SK-N-SH treated with all-trans-retinoic acid at 6 μM for 48 hours (cell line): ENCODE measurements around the gene LIPH.

ENCODE experiments used
- ATAC-seq: fragments of 200-7000 bp; cut with Tn5 transposase; 3 replicates; pipeline ENCODE4 v1.9.1; 2020; ENCODE audit warnings: mild to moderate bottlenecking, moderate library complexity
- ARNTL ChIP-seq: fragments of 450-650 bp; formaldehyde crosslinking; IDR thresholded peaks from 2 replicates; pipeline ENCODE4 v1.5.0; 2020; ENCODE audit warnings: low read depth, mild to moderate bottlenecking, moderate library complexity, borderline replicate concordance
- BACH2 ChIP-seq: fragments of 250-450 bp; sonication (Bioruptor Pico); IDR thresholded peaks from 2 replicates; pipeline ENCODE4 v1.9.0; 2021; ENCODE audit warnings: mild to moderate bottlenecking, borderline replicate concordance
- CSDC2 ChIP-seq: fragments of 250-450 bp; sonication (Bioruptor Pico); IDR thresholded peaks from 2 replicates; pipeline ENCODE4 v1.5.0; 2020; ENCODE audit warnings: mild to moderate bottlenecking, moderate library complexity
- CSRNP3 ChIP-seq: fragments of 250-450 bp; sonication (Bioruptor Pico); IDR thresholded peaks from 2 replicates; pipeline ENCODE4 v1.5.1; 2021; ENCODE audit warnings: mild to moderate bottlenecking, moderate library complexity
- ESRRG ChIP-seq: fragments of 250-450 bp; sonication (Bioruptor Pico); IDR thresholded peaks from 2 replicates; pipeline ENCODE4 v1.6.1; 2021; ENCODE audit warnings: mild to moderate bottlenecking
- GLIS3 ChIP-seq: fragments of 250-450 bp; sonication (Bioruptor Pico); IDR thresholded peaks from 2 replicates; pipeline ENCODE4 v1.5.0; 2020; ENCODE audit warnings: mild to moderate bottlenecking, moderate library complexity
- ISL1 ChIP-seq: fragments of 250-450 bp; sonication (Bioruptor Pico); IDR thresholded peaks from 2 replicates; pipeline ENCODE4 v2.1.2; 2022; ENCODE audit warnings: mild to moderate bottlenecking, moderate library complexity
- OSR1 ChIP-seq: fragments of 250-450 bp; sonication (Bioruptor Pico); IDR thresholded peaks from 2 replicates; pipeline ENCODE4 v1.8.0; 2022; ENCODE audit warnings: moderate library complexity, mild to moderate bottlenecking, inconsistent platforms
- PATZ1 ChIP-seq: fragments of 250-450 bp; sonication (Bioruptor Pico); IDR thresholded peaks from 2 replicates; pipeline ENCODE4 v1.8.0; 2020; ENCODE audit warnings: mild to moderate bottlenecking, moderate library complexity, borderline replicate concordance
- POU6F1 ChIP-seq: fragments of 250-450 bp; sonication (Bioruptor Pico); IDR thresholded peaks from 2 replicates; pipeline ENCODE4 v1.8.0; 2021; ENCODE audit warnings: low read depth, mild to moderate bottlenecking, moderate library complexity, borderline replicate concordance
- PPARA ChIP-seq: fragments of 250-450 bp; sonication (Bioruptor Pico); IDR thresholded peaks from 2 replicates; pipeline ENCODE4 v1.5.0; 2020; ENCODE audit warnings: mild to moderate bottlenecking, borderline replicate concordance
- SNAI2 ChIP-seq: fragments of 250-450 bp; sonication (Bioruptor Pico); IDR thresholded peaks from 2 replicates; pipeline ENCODE4 v1.5.0; 2020; ENCODE audit warnings: mild to moderate bottlenecking, moderate library complexity
- TCF4 ChIP-seq: fragments of 250-450 bp; sonication (Bioruptor Pico); IDR thresholded peaks from 2 replicates; pipeline ENCODE4 v1.8.0; 2021; ENCODE audit warnings: mild to moderate bottlenecking, moderate library complexity, borderline replicate concordance
- TOX ChIP-seq: fragments of 250-450 bp; sonication (Bioruptor Pico); IDR thresholded peaks from 2 replicates; pipeline ENCODE4 v1.8.0; 2021; ENCODE audit warnings: mild to moderate bottlenecking, moderate library complexity, borderline replicate concordance
- TSHZ2 ChIP-seq: fragments of 250-450 bp; sonication (Bioruptor Pico); IDR thresholded peaks from 2 replicates; pipeline ENCODE4 v1.5.0; 2020; ENCODE audit warnings: mild to moderate bottlenecking, moderate library complexity
- ZC3H10 ChIP-seq: fragments of 250-450 bp; sonication (Bioruptor Pico); IDR thresholded peaks from 2 replicates; pipeline ENCODE4 v1.5.1; 2021; ENCODE audit warnings: mild to moderate bottlenecking, moderate library complexity
- ZFP3 ChIP-seq: fragments of 250-450 bp; sonication (Bioruptor Pico); IDR thresholded peaks from 2 replicates; pipeline ENCODE4 v1.5.0; 2020; ENCODE audit warnings: mild to moderate bottlenecking, moderate library complexity
- ZNF565 ChIP-seq: fragments of 450-650 bp; formaldehyde crosslinking; conservative IDR thresholded peaks from 2 replicates; pipeline ENCODE4 v1.5.0; 2020; ENCODE audit warnings: low read depth, mild to moderate bottlenecking, moderate library complexity
- ZNF70 ChIP-seq: fragments of 450-650 bp; formaldehyde crosslinking; IDR thresholded peaks from 2 replicates; pipeline ENCODE4 v1.5.0; 2020; ENCODE audit warnings: mild to moderate bottlenecking, moderate library complexity
- ZNF8 ChIP-seq: fragments of 450-650 bp; formaldehyde crosslinking; IDR thresholded peaks from 2 replicates; pipeline ENCODE4 v1.5.0; 2020; ENCODE audit warnings: mild to moderate bottlenecking, moderate library complexity

LIPH gene

GRCh38 chr3:185561958-185562357 lies 9.6 kb upstream of the LIPH start (continued):
- no peak for TF ChIP-seq CSRNP3 (CRISPR knock-in tag)
- TF ChIP-seq, all 23 proteins: peak for 0

- no peak for TF ChIP-seq ZNF70 (CRISPR knock-in tag)
- TF ChIP-seq TSHZ2 (CRISPR knock-in tag) = no peak
- no peak for TF ChIP-seq TCF4 (CRISPR knock-in tag)
- TF ChIP-seq ZC3H10 = no peak
- TF ChIP-seq ZNF565 (CRISPR knock-in tag) = no peak
- TF ChIP-seq ISL1 (CRISPR knock-in tag) = no peak
- TF ChIP-seq OSR1 = no peak
- TF ChIP-seq PPARA (CRISPR knock-in tag) = no peak
- no peak for TF ChIP-seq ZNF8
- no peak for TF ChIP-seq ZFP3 (CRISPR knock-in tag)
- no peak for TF ChIP-seq SNAI2
- TF ChIP-seq ARNTL (CRISPR knock-in tag) = no peak
- TF ChIP-seq BACH2 = no peak
- TF ChIP-seq CSDC2 = no peak
- no peak for TF ChIP-seq GLIS3 (CRISPR knock-in tag)
- no peak for TF ChIP-seq CSRNP3 (CRISPR knock-in tag)
- no peak for TF ChIP-seq ESRRG (CRISPR knock-in tag)
- no peak for TF ChIP-seq TOX (CRISPR knock-in tag)
- ATAC-seq = no peak
Observed at GRCh38 chr3:185561374-185561943, 9.1 kb upstream of the LIPH start.

- no peak for ATAC-seq
- TF ChIP-seq TSHZ2 (CRISPR knock-in tag) (no peak), ISL1 (CRISPR knock-in tag) (no peak), ZNF8 (no peak), CSRNP3 (CRISPR knock-in tag) (no peak), PATZ1 (CRISPR knock-in tag) (no peak), ZC3H10 (no peak), PPARA (CRISPR knock-in tag) (no peak), POU6F1 (no peak), ZNF565 (CRISPR knock-in tag) (no peak)
- TF ChIP-seq, all 23 proteins: peak for 0
Observed at GRCh38 chr3:185560676-185561075, 8.3 kb upstream of the LIPH start.
